ENCODE measurements around the gene LSM10.

LSM10 gene

GRCh38 chr1:36397378-36398230 lies at the start of gene LSM10:
LSM10 (minus strand) TSS chr1:36397908; CDS start chr1:36394129, 3,779 bp downstream.
- DNase-seq = peak; percentile 84

GRCh38 chr1:36447450-36447849 lies 49.7 kb upstream of the LSM10 start:
- no peak for DNase-seq

GRCh38 chr1:36446746-36447145 lies 49.0 kb upstream of the LSM10 start:
- DNase-seq = no peak

- DNase-seq = no peak
Observed at GRCh38 chr1:36446271-36446670, 48.6 kb upstream of the LSM10 start.

GRCh38 chr1:36443297-36443696 lies 45.6 kb upstream of the LSM10 start:
- DNase-seq = no peak

GRCh38 chr1:36442337-36442736 lies 44.6 kb upstream of the LSM10 start:
- no peak for DNase-seq

- no peak for DNase-seq
Observed at GRCh38 chr1:36440646-36441045, 42.9 kb upstream of the LSM10 start.

GRCh38 chr1:36440044-36440443 lies 42.3 kb upstream of the LSM10 start:
- no peak for DNase-seq

GRCh38 chr1:36438715-36439114 lies 41.0 kb upstream of the LSM10 start:
- DNase-seq = no peak

GRCh38 chr1:36436821-36437220 lies 39.1 kb upstream of the LSM10 start:
- no peak for DNase-seq

GRCh38 chr1:36433102-36433501 lies 35.4 kb upstream of the LSM10 start:
- DNase-seq = no peak

- no peak for DNase-seq
Observed at GRCh38 chr1:36432616-36433015, 34.9 kb upstream of the LSM10 start.

GRCh38 chr1:36425791-36426190 lies 28.1 kb upstream of the LSM10 start:
- no peak for DNase-seq

- DNase-seq = no peak
Observed at GRCh38 chr1:36421649-36422048, 23.9 kb upstream of the LSM10 start.

GRCh38 chr1:36420836-36421317 lies 23.2 kb upstream of the LSM10 start:
- peak; percentile 91 for DNase-seq

- DNase-seq = no peak
Observed at GRCh38 chr1:36420409-36420808, 22.7 kb upstream of the LSM10 start.

GRCh38 chr1:36419569-36419968 lies 21.9 kb upstream of the LSM10 start:
- no peak for DNase-seq

- no peak for DNase-seq
Observed at GRCh38 chr1:36419140-36419539, 21.4 kb upstream of the LSM10 start.

GRCh38 chr1:36417931-36418330 lies 20.2 kb upstream of the LSM10 start:
- DNase-seq = no peak

GRCh38 chr1:36415661-36416326 lies 18.1 kb upstream of the LSM10 start:
- DNase-seq = no peak

GRCh38 chr1:36414384-36414783 lies 16.7 kb upstream of the LSM10 start:
- no peak for DNase-seq

GRCh38 chr1:36411674-36412648 lies 14.3 kb upstream of the LSM10 start:
- DNase-seq = no peak

GRCh38 chr1:36408479-36408878 lies 10.8 kb upstream of the LSM10 start:
- no peak for DNase-seq
